AG09309 (cell line): Measurements from ENCODE around the gene CABLES2.
A peak's percentile ranks its signal among the peaks of the same experiment; 100 is the strongest.

Source experiments
- DNase-seq: peaks from one replicate; pipeline ENCODE4 v3.0.0-alpha.2; 2010; ENCODE audit warnings: low read depth
- H3K4me3 ChIP-seq: 2 replicates; pipeline ENCODE4 v1.5.1; 2011; ENCODE audit warnings: mild to moderate bottlenecking, low read depth, low read length, moderate library complexity; ENCODE audit not compliant: control insufficient read depth
- TF ChIP-seq, protein P1 (sequence below): IDR thresholded peaks from 2 replicates; pipeline ENCODE4 v1.5.1; 2011; ENCODE audit warnings: mild to moderate bottlenecking, low read depth, low read length, inconsistent platforms; ENCODE audit not compliant: insufficient read depth, control insufficient read depth; ENCODE audit errors: missing control alignments

Gene CABLES2

DNA sequence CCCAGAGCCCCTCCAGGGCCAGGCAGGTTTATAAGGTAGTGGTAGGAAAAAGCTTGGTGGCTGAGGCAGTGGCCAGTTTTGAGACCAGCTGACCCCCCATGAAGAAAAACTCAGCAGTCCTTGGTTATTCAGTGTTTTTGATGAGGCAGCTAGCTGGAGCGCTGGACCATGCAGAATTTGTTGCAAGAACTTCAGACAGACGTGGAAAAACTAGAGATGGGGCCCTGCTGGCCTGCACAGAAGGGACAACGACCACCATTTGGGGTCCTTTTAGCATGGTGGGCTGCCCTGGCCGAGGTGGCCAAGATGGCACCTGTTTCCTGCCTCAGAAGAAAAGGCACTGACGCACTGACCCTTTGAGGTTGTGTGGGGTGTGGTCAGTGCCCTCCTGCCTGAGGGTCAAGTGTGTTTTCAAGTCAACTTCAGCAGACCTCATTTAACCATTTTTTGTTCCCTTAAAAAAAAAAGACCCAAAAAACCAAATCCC is 17.4 kb downstream of the CABLES2 start:
- TF ChIP-seq, protein P1, sequence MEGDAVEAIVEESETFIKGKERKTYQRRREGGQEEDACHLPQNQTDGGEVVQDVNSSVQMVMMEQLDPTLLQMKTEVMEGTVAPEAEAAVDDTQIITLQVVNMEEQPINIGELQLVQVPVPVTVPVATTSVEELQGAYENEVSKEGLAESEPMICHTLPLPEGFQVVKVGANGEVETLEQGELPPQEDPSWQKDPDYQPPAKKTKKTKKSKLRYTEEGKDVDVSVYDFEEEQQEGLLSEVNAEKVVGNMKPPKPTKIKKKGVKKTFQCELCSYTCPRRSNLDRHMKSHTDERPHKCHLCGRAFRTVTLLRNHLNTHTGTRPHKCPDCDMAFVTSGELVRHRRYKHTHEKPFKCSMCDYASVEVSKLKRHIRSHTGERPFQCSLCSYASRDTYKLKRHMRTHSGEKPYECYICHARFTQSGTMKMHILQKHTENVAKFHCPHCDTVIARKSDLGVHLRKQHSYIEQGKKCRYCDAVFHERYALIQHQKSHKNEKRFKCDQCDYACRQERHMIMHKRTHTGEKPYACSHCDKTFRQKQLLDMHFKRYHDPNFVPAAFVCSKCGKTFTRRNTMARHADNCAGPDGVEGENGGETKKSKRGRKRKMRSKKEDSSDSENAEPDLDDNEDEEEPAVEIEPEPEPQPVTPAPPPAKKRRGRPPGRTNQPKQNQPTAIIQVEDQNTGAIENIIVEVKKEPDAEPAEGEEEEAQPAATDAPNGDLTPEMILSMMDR, result no peak
- no peak for DNase-seq
- no peak overlapping the region for H3K4me3 ChIP-seq

DNA sequence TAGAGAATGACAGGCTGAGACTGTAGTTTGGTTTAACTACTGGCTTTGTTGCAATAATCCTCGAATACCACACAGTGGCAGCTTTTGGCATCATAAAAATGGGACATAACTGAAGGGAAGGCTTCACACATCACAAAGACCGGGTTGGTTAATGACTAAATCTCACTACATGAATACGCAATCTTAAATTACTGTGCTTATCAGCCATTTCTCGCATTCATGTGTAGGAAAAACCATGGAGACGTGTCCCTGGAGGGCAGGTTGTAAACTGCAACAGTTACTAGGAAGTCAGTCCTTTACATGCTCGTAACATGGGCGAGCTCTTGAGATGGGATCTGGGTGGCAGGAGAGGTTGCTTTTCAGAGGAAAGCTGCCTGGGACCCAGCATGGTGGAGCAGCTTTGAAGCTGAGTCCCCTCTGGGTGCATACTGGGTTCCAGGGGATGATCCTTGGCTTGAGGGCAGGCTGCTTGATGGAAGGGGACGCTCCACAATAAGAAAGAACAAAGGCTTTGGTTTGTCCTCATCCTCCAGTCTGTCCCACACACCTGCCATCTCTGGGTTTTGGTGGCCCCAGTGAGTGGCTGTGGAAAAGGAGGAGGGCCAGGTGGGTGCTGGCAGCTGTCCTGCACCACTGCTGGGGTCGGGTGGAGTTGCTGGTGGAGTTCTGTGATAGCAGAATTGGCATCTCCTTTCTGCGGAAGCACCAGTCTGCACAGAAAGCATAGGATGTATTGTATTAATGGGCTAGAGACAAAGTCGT is 18.1 kb downstream of the CABLES2 start:
- no peak for DNase-seq
- TF ChIP-seq, protein P1, result no peak
- no peak overlapping the region for H3K4me3 ChIP-seq

DNA sequence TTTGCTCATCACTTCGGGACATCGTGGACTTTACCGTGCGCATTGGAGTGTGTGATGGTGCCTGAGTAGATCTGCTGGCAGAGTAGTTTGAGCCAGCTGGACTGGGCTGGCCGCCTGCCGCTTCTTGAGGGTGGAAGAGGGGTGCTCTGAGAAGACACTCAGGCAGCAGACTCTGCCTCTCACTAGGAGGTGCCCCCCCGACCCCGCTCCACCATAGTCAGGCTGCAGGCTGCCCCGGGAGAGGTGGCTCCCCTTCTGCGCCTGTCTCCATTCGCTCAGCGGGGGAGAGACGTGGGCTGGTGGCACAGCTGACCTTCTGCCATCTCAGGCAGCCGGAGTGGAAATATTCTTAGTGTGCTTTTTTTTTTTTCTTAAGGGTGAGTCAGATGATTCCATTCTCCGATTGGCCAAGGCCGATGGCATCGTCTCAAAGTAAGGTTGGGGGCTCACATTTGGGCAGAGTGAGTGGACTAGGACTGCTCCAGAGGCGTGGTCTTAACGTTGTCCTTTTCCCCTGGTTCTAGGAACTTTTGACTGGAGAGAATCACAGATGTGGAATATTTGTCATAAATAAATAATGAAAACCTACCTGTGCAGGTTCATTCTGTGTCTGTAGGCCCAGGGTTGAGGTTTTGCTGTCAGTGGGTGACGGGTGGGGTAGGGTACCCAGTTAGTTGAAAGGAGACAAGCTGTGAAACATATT is 19.0 kb downstream of the CABLES2 start:
- TF ChIP-seq, protein P1, result no peak
- no peak for DNase-seq
- peak overlapping the region; percentile 85 for H3K4me3 ChIP-seq

DNA sequence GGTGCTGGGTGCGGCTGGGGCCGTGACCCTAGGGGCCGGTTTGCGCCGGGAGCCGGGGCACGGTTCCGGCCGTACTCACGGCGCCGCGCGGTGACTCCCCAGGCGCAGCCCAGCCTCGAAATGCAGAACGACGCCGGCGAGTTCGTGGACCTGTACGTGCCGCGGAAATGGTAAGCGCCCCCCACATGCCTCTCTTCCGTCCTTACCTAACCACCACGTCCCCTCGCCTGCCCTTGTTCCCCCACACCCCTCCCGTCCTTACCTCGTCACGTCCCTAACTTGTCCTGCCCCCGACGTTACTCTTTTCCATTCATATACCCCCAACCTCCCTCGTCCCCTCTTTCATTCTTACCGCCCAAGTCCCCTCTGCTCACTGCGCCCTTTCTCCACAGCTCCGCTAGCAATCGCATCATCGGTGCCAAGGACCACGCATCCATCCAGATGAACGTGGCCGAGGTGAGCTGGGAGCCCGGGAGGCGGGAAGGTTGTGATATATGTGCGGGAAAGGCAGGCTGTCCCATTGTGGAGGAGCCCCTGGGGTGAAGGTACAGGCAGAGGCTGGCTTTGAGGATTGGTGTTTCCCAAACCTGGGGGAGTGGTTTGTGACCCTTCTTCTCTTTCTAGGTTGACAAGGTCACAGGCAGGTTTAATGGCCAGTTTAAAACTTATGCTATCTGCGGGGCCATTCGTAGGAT is 19.7 kb downstream of the CABLES2 start:
- TF ChIP-seq, protein P1, result no peak
- no peak for DNase-seq
- H3K4me3 ChIP-seq, result peak overlapping the region; percentile 85

DNA sequence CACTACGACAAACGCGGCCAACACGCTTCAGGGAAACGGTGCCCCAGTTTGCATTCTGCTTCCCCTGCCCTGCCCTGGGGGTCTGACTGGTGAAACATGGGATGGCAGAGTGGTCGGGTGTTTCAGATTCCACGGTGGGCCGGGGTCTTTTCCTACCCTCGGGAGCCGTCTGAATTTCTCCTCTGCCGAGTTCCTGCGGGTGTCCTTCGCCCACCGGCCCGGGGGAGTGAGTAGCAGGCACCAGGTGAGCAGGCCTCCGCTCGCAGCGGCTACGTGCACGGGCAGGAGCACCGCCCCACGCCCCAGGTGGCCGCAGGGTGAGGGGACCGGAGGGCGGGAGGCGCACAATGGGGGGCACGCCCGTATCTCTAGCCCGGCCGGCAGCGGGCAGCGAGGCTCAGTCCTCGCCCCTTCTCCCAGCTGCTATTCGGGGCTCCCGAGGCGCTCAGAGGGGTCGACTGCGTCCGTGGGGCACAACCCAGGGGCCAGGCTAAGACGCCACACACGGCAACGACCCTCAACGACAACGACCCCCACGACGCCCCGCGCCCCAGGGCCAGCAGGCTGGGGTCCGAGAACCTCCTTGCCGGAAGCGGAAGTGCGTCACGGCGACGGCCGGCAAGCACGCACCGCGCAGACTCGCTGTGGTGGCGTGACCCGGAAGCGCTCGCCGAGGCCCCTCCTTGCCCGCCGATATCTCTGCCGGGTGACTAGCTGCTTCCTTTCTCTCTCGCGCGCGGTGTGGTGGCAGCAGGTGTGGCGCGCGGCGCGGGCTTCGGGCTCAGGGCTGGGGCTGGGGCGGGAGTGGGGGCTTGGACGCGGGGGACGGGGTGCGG is 20.5 kb downstream of the CABLES2 start, which contains the start of gene RPS21:
TSS of gene RPS21 (plus strand) at position 721 of the 836 bp plus-strand sequence. CDS start 236 bp downstream, outside the sequence.
- TF ChIP-seq, protein P1, result no peak
- peak; percentile 37 for DNase-seq
- H3K4me3 ChIP-seq, result peak within 1 kb of the TSS; percentile 85
